ENCODE results near the gene IRF2BPL. TPM values are rescaled to one million over a fixed set of nuclear protein-coding genes. Genes with fewer than 3 reads are reported as not detected.

IRF2BPL gene
- total RNA-seq, 2 donors from 2014 or later, result 18.3 to 27.1 TPM

- H3K9me3 ChIP-seq, result no peaks in the 10 kb centered on the region
- DNase-seq, result peak; percentile 73
- intact Hi-C loops (cut with DNase I), result no loop called here
- no peaks in the 10 kb centered on the region for H3K36me3 ChIP-seq
- H3K9ac ChIP-seq (ENCODE audit: low read depth in 2 of 2, low read length in 2 of 2), result peak overlapping the region in 1 of 2 donors; percentile 41
- H3K4me3 ChIP-seq, result no peak overlapping the region
- H3K4me1 ChIP-seq, result peaks cover 31% of the 10 kb centered on the region
- TF ChIP-seq CTCF (IDR thresholded peaks at IDR 0.05), result no peak
- H3K27me3 ChIP-seq, result no peaks in the 10 kb centered on the region
- H3K27ac ChIP-seq, result no peak overlapping the region
These were observed 17.3 kb downstream of the IRF2BPL start for GRCh38 chr14:77011245-77011644.

- H3K4me1 ChIP-seq, result peaks cover 31% of the 10 kb centered on the region
- H3K27ac ChIP-seq, result no peak overlapping the region
- no peaks in the 10 kb centered on the region for H3K9me3 ChIP-seq
- intact Hi-C loops (cut with DNase I), result no loop called here
- no peaks in the 10 kb centered on the region for H3K36me3 ChIP-seq
- H3K27me3 ChIP-seq, result no peaks in the 10 kb centered on the region
- H3K4me3 ChIP-seq, result no peak overlapping the region
- no peak for TF ChIP-seq CTCF (IDR thresholded peaks at IDR 0.05)
- H3K9ac ChIP-seq (ENCODE audit: low read depth in 2 of 2, low read length in 2 of 2), result no peak overlapping the region
- no peak for DNase-seq
These were observed 19.5 kb downstream of the IRF2BPL start for GRCh38 chr14:77009014-77009413.

- H3K9ac ChIP-seq (ENCODE audit: low read depth in 2 of 2, low read length in 2 of 2), result peak overlapping the region; percentile 29 to 59
- intact Hi-C loops (cut with DNase I), result no loop called here
- peak overlapping the region; percentile 80 for H3K27ac ChIP-seq
- no peak for TF ChIP-seq CTCF (IDR thresholded peaks at IDR 0.05)
- no peak for DNase-seq
- H3K36me3 ChIP-seq, result no peaks in the 10 kb centered on the region
- peaks cover 31% of the 10 kb centered on the region for H3K4me1 ChIP-seq
- H3K4me3 ChIP-seq, result no peak overlapping the region
- no peaks in the 10 kb centered on the region for H3K27me3 ChIP-seq
- H3K9me3 ChIP-seq, result no peaks in the 10 kb centered on the region
These were observed 20.0 kb downstream of the IRF2BPL start for GRCh38 chr14:77008541-77008940.

- peak; percentile 89 for DNase-seq
- peaks cover 31% of the 10 kb centered on the region for H3K4me1 ChIP-seq
- H3K9ac ChIP-seq (ENCODE audit: low read depth in 2 of 2, low read length in 2 of 2), result peak overlapping the region in 1 of 2 donors; percentile 59
- no peaks in the 10 kb centered on the region for H3K36me3 ChIP-seq
- intact Hi-C loops (cut with DNase I), result no loop called here
- H3K27me3 ChIP-seq, result no peaks in the 10 kb centered on the region
- H3K9me3 ChIP-seq, result no peaks in the 10 kb centered on the region
- H3K4me3 ChIP-seq, result no peak overlapping the region
- no peak for TF ChIP-seq CTCF (IDR thresholded peaks at IDR 0.05)
- H3K27ac ChIP-seq, result peak overlapping the region; percentile 80
These were observed 20.5 kb downstream of the IRF2BPL start for GRCh38 chr14:77007975-77008421.

- peak overlapping the region; percentile 80 for H3K27ac ChIP-seq
- no peaks in the 10 kb centered on the region for H3K36me3 ChIP-seq
- H3K9ac ChIP-seq (ENCODE audit: low read depth in 2 of 2, low read length in 2 of 2), result peak overlapping the region in 1 of 2 donors; percentile 59
- H3K4me3 ChIP-seq, result no peak overlapping the region
- no peaks in the 10 kb centered on the region for H3K27me3 ChIP-seq
- H3K9me3 ChIP-seq, result no peaks in the 10 kb centered on the region
- intact Hi-C loops (cut with DNase I), result no loop called here
- no peak for TF ChIP-seq CTCF (IDR thresholded peaks at IDR 0.05)
- DNase-seq, result peak; percentile 79
- H3K4me1 ChIP-seq, result peaks cover 31% of the 10 kb centered on the region
These were observed 21.1 kb downstream of the IRF2BPL start for GRCh38 chr14:77007183-77007974.
